ENCODE results near the gene DLGAP1.

The DLGAP1 gene

GRCh38 chr18:3454365-3455089 lies 1000.6 kb downstream of the DLGAP1 start:
- TF ChIP-seq, protein P1, sequence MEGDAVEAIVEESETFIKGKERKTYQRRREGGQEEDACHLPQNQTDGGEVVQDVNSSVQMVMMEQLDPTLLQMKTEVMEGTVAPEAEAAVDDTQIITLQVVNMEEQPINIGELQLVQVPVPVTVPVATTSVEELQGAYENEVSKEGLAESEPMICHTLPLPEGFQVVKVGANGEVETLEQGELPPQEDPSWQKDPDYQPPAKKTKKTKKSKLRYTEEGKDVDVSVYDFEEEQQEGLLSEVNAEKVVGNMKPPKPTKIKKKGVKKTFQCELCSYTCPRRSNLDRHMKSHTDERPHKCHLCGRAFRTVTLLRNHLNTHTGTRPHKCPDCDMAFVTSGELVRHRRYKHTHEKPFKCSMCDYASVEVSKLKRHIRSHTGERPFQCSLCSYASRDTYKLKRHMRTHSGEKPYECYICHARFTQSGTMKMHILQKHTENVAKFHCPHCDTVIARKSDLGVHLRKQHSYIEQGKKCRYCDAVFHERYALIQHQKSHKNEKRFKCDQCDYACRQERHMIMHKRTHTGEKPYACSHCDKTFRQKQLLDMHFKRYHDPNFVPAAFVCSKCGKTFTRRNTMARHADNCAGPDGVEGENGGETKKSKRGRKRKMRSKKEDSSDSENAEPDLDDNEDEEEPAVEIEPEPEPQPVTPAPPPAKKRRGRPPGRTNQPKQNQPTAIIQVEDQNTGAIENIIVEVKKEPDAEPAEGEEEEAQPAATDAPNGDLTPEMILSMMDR (IDR thresholded peaks at IDR 0.05; ENCODE audit: low read depth, low read length), result peak; percentile 69
- peak overlapping the region; percentile 6 to 39 for H3K4me3 ChIP-seq (replicated peaks in 1 of 2; ENCODE audit: low read depth in 2 of 2, low read length in 2 of 2)
- DNase-seq (ENCODE audit: low read depth in 2 of 2), result peak; percentile 80 to 83

- TF ChIP-seq, protein P1 (IDR thresholded peaks at IDR 0.05; ENCODE audit: low read depth, low read length), result no peak
- peak; percentile 97 for DNase-seq (ENCODE audit: low read depth in 2 of 2)
- peak overlapping the region; percentile 64 to 90 for H3K4me3 ChIP-seq (replicated peaks in 1 of 2; ENCODE audit: low read depth in 2 of 2, low read length in 2 of 2)
Observed at GRCh38 chr18:3453540-3454364, 1001.4 kb downstream of the DLGAP1 start.

DNA sequence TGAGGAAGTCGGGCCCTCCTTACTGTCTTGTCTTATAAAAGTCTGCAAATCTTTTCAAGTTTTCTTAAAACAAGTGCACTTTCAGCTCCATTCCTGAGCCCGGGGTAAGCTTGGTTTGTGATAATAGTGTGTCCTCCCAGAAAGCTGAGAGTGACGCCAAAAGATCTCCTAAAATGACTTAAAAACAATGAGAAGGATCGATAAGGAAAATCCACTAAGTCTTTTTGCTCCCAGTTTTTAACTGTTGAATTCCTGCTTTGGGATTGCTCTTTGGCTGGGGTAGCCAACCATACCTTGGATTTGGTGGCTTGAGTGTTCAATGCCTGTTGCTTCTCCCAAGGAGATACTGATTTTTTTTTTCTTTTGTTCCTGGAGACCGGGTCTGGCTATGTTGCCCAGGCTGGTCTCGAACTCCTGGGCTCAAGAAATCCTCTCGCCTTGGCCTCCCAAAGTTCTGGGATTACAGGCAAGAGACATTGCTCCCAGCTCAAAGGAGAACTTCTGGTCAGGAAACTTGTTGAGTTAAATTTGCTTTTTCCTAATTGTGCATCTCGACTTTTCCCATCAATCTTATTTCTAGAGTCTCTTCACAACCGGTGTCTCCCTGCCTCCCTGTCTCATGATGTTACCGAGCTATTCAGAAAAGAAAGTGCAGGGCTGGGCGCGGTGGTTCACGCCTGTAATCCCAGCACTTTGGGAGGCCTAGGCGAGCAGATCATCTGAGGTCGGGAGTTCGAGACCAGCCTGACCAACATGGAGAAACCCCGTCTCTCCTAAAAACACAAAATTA lies 1002.2 kb downstream of the DLGAP1 start:
- DNase-seq (ENCODE audit: low read depth in 2 of 2), result peak; percentile 34 to 52
- peak overlapping the region; percentile 64 to 90 for H3K4me3 ChIP-seq (replicated peaks in 1 of 2; ENCODE audit: low read depth in 2 of 2, low read length in 2 of 2)

DNA sequence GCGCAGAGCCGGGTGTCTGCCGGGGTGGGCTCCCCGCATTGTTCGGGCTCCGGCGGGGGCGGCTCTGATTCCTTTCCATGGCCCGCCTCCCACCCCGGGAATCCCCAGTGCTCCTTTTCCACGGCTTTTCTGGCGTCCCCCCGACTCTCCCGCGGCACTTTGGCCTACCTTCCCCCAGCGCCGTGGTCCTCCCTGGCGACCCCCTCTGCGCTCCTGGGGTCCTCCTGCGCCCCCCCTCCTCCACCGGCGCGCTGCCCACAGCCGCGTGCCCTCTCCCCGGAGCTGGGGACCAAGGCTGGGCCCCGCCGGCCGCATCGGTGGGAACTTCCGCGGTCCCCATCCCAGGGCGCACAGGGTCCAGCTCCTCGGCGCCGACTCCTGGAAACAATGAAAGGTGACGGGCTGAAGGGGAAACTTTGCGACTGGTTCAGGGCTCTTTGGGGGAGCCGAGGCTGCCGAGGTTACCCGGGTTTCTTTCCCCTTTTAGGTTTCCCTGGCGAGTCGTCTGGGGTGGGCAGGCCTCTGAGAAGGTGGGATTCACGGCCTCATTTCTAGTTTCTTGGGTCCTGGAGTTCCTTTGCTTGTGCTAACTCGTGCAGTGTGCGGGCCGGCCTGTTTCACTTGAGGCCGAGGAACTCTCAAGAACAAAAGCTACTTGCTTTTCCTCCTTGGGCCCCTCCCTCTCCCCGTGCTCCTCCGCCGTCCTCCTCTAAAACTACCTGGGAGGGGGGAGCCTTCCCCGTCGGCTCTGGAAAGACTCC lies 1002.9 kb downstream of the DLGAP1 start:
- TF ChIP-seq, protein P1 (IDR thresholded peaks at IDR 0.05; ENCODE audit: low read depth, low read length), result no peak
- H3K4me3 ChIP-seq (replicated peaks in 1 of 2; ENCODE audit: low read depth in 2 of 2, low read length in 2 of 2), result peak overlapping the region; percentile 64 to 90
- peak; percentile 74 to 83 for DNase-seq (ENCODE audit: low read depth in 2 of 2)

More for the DNA sequence above, 1002.2 kb downstream of the DLGAP1 start:
- TF ChIP-seq, protein P1 (IDR thresholded peaks at IDR 0.05; ENCODE audit: low read depth, low read length), result no peak

GRCh38 chr18:3451183-3451988 lies 1003.7 kb downstream of the DLGAP1 start:
- TF ChIP-seq, protein P1 (IDR thresholded peaks at IDR 0.05; ENCODE audit: low read depth, low read length), result no peak
- H3K4me3 ChIP-seq (replicated peaks in 1 of 2; ENCODE audit: low read depth in 2 of 2, low read length in 2 of 2), result peak overlapping the region; percentile 64 to 90
- peak; percentile 91 to 96 for DNase-seq (ENCODE audit: low read depth in 2 of 2)
